ENCODE results near the gene RAB2B. TPM values are rescaled to one million over a fixed set of nuclear protein-coding genes. Genes with fewer than 3 reads are reported as not detected.
A peak's percentile ranks its signal among the peaks of the same experiment; 100 is the strongest.

The RAB2B gene
- total and polyA plus RNA-seq, 7 donors: 3.6 to 11.1 (median 6.3) TPM

GRCh38 chr14:21467616-21468015, 9.1 kb downstream of the RAB2B start:
- Histone ChIP-seq H3K9me3 (no peaks in the 10 kb centered on the region), H3K4me3 (no peak overlapping the region), H3K27me3 (ENCODE audit: insufficient read depth in 3 of 3, low read length in 2 of 3) (no peaks in the 10 kb centered on the region), H3K4me1 (no peaks in the 10 kb centered on the region), H3K27ac (no peak overlapping the region), H3K36me3 (ENCODE audit: insufficient read depth in 1 of 2, low read depth in 1 of 2) (peaks cover 4 to 76% of the 10 kb centered on the region in 2 donors)
- no peak for TF ChIP-seq CTCF (IDR thresholded peaks at IDR 0.05)
- DNase-seq (no peak), ATAC-seq (no peak)
- intact Hi-C loops (cut with DNase I): no loop called here
- 31 to 58% (median 32%) methylated on average over 1 of the region's 1 CpG for WGBS, 3 donors

GRCh38 chr14:21455912-21456667, 20.7 kb downstream of the RAB2B start, which contains the start of gene CHD8:
Gene CHD8 (minus strand): TSS chr14:21456123. CDS start chr14:21431643, 24,480 bp downstream.
- Histone ChIP-seq H3K4me1 (peaks cover 17% of the 10 kb centered on the region), H3K9me3 (no peaks in the 10 kb centered on the region), H3K4me3 (peak within 1 kb of the TSS; percentile 95), H3K27me3 (ENCODE audit: insufficient read depth in 3 of 3, low read length in 2 of 3) (no peaks in the 10 kb centered on the region), H3K27ac (peak within 1 kb of the TSS; percentile 97), H3K36me3 (ENCODE audit: insufficient read depth in 1 of 2, low read depth in 1 of 2) (peaks cover 5 to 25% of the 10 kb centered on the region in 2 donors)
- 0 to 1% (median 0%) methylated on average over 36 of the region's 36 CpGs for WGBS, 3 donors
- DNase-seq (peak; percentile 100), ATAC-seq (peak; percentile 99 to 100 (median 100))
- intact Hi-C loops (cut with DNase I): loop anchor here (1.0 to 2.0 kb wide), 2 partner anchors 19 to 20 kb away; partner anchors contain the start of gene RAB2B (in 1 of the 2)
- TF ChIP-seq CTCF (IDR thresholded peaks at IDR 0.05): peak; percentile 61

GRCh38 chr14:21455592-21455911, 21.2 kb downstream of the RAB2B start:
- H3K27me3 ChIP-seq (ENCODE audit: insufficient read depth in 3 of 3, low read length in 2 of 3): no peaks in the 10 kb centered on the region
- peaks cover 3 to 20% of the 10 kb centered on the region in 2 donors for H3K36me3 ChIP-seq (ENCODE audit: insufficient read depth in 1 of 2, low read depth in 1 of 2)
- intact Hi-C loops (cut with DNase I): loop anchor here (2.0 kb wide), 1 partner anchor 19 kb away; no protein-coding TSS in a partner anchor
- H3K27ac ChIP-seq: peak overlapping the region; percentile 97
- ATAC-seq: peak in 2 of 4 donors; percentile 39 to 47
- H3K4me1 ChIP-seq: peaks cover 17% of the 10 kb centered on the region
- 0 to 1% (median 0%) methylated on average over 17 of the region's 17 CpGs for WGBS, 3 donors
- no peaks in the 10 kb centered on the region for H3K9me3 ChIP-seq
- no peak for TF ChIP-seq CTCF (IDR thresholded peaks at IDR 0.05)
- no peak for DNase-seq
- H3K4me3 ChIP-seq: peak overlapping the region; percentile 95

- TF ChIP-seq CTCF (IDR thresholded peaks at IDR 0.05): no peak
- H3K4me1 ChIP-seq: peaks cover 17% of the 10 kb centered on the region
- H3K36me3 ChIP-seq (ENCODE audit: insufficient read depth in 1 of 2, low read depth in 1 of 2): peaks cover 3 to 15% of the 10 kb centered on the region in 2 donors
- no peak for DNase-seq
- no peaks in the 10 kb centered on the region for H3K27me3 ChIP-seq (ENCODE audit: insufficient read depth in 3 of 3, low read length in 2 of 3)
- peak overlapping the region; percentile 95 for H3K4me3 ChIP-seq
- intact Hi-C loops (cut with DNase I): loop anchor here (2.0 kb wide), 1 partner anchor 18 kb away; no protein-coding TSS in a partner anchor
- H3K27ac ChIP-seq: peak overlapping the region; percentile 97
- ATAC-seq: no peak
- 31 to 32% (median 32%) methylated on average over 15 of the region's 15 CpGs for WGBS, 3 donors
- no peaks in the 10 kb centered on the region for H3K9me3 ChIP-seq
Observed at GRCh38 chr14:21454843-21455544, 21.8 kb downstream of the RAB2B start.

Data from psoas muscle (tissue), 8 donors.